ENCODE results near the gene DRC1.
A peak's percentile ranks its signal among the peaks of the same experiment; 100 is the strongest.

Gene DRC1

GRCh38 chr2:26487192-26487591 lies 85.5 kb downstream of the DRC1 start:
- Histone ChIP-seq H4K20me1 (no peaks in the 10 kb centered on the region; a peak in 1 of 22 replicates), H3K4me2 (peak overlapping the region in 7 of 11 experiments; percentile 5 to 42 (median 19); a peak in 11 of 22 replicates), H3K9me3 (replicated peaks in 1 of 11) (no peaks in the 10 kb centered on the region), H3K27me3 (no peaks in the 10 kb centered on the region), H3K9ac (no peak overlapping the region), H3K4me1 (peaks cover 0 to 18% (median 11%) of the 10 kb centered on the region in 10 experiments; a peak in 13 of 20 replicates), H3K36me3 (no peaks in the 10 kb centered on the region), H3K4me3 (no peak overlapping the region), H3K27ac (peak overlapping the region in 3 of 11 experiments; percentile 9 to 36 (median 13); a peak in 2 of 22 replicates)
- TF ChIP-seq Cebpa-rat (IDR thresholded peaks at IDR 0.05): no peak

GRCh38 chr2:26488463-26489212 lies 86.9 kb downstream of the DRC1 start:
- no peak for TF ChIP-seq Cebpa-rat (IDR thresholded peaks at IDR 0.05)
- peaks cover 2 to 27% (median 15%) of the 10 kb centered on the region in 10 experiments; a peak in 14 of 20 replicates for H3K4me1 ChIP-seq

GRCh38 chr2:26489213-26489850 lies 87.6 kb downstream of the DRC1 start:
- Histone ChIP-seq H3K4me2 (no peak overlapping the region), H3K27me3 (no peaks in the 10 kb centered on the region), H3K4me3 (no peak overlapping the region), H4K20me1 (no peaks in the 10 kb centered on the region), H3K36me3 (no peaks in the 10 kb centered on the region), H3K9ac (no peak overlapping the region), H3K27ac (no peak overlapping the region), H3K9me3 (replicated peaks in 1 of 11) (no peaks in the 10 kb centered on the region), H3K4me1 (peaks cover under 1 to 28% (median 14%) of the 10 kb centered on the region in 10 experiments; a peak in 14 of 20 replicates)
- TF ChIP-seq Cebpa-rat (IDR thresholded peaks at IDR 0.05): no peak

More at GRCh38 chr2:26488463-26489212, 86.9 kb downstream of the DRC1 start:
- Histone ChIP-seq H3K9ac (no peak overlapping the region), H3K4me3 (no peak overlapping the region), H4K20me1 (no peaks in the 10 kb centered on the region; a peak in 1 of 22 replicates), H3K27ac (no peak overlapping the region), H3K4me2 (no peak overlapping the region), H3K27me3 (no peaks in the 10 kb centered on the region), H3K9me3 (replicated peaks in 1 of 11) (no peaks in the 10 kb centered on the region), H3K36me3 (no peaks in the 10 kb centered on the region)

GRCh38 chr2:26491563-26492167 lies 89.9 kb downstream of the DRC1 start:
- H3K27me3 ChIP-seq: no peaks in the 10 kb centered on the region
- H3K9ac ChIP-seq: no peak overlapping the region
- no peak for TF ChIP-seq Cebpa-rat (IDR thresholded peaks at IDR 0.05)
- H4K20me1 ChIP-seq: no peaks in the 10 kb centered on the region
- no peak overlapping the region for H3K4me3 ChIP-seq
- H3K27ac ChIP-seq: no peak overlapping the region
- H3K4me2 ChIP-seq: no peak overlapping the region
- H3K4me1 ChIP-seq: peaks cover 0 to 26% (median 12%) of the 10 kb centered on the region in 10 experiments; a peak in 12 of 20 replicates
- no peaks in the 10 kb centered on the region for H3K9me3 ChIP-seq (replicated peaks in 1 of 11)
- H3K36me3 ChIP-seq: no peaks in the 10 kb centered on the region

- no peak overlapping the region for H3K4me3 ChIP-seq
- no peak overlapping the region for H3K9ac ChIP-seq
- peak overlapping the region in 3 of 11 experiments; percentile 2 to 37 (median 34); a peak in 3 of 22 replicates for H3K27ac ChIP-seq
- H3K4me2 ChIP-seq: peak overlapping the region in 5 of 11 experiments; percentile 4 to 65 (median 26); a peak in 4 of 22 replicates
- no peak for TF ChIP-seq Cebpa-rat (IDR thresholded peaks at IDR 0.05)
- H4K20me1 ChIP-seq: no peaks in the 10 kb centered on the region
- H3K27me3 ChIP-seq: no peaks in the 10 kb centered on the region
- H3K4me1 ChIP-seq: peaks cover 0 to 16% (median 9%) of the 10 kb centered on the region in 10 experiments; a peak in 12 of 20 replicates
- H3K36me3 ChIP-seq: no peaks in the 10 kb centered on the region
- H3K9me3 ChIP-seq (replicated peaks in 1 of 11): no peaks in the 10 kb centered on the region
These were observed 91.2 kb downstream of the DRC1 start for GRCh38 chr2:26492749-26493515.

- H3K4me3 ChIP-seq: no peak overlapping the region
These were observed 91.8 kb downstream of the DRC1 start for GRCh38 chr2:26493566-26493965.

GRCh38 chr2:26494199-26494598 lies 92.5 kb downstream of the DRC1 start:
- Histone ChIP-seq H3K4me3 (no peak overlapping the region), H3K27ac (no peak overlapping the region; a peak in 1 of 22 replicates), H3K4me1 (peaks cover 0 to 16% (median 9%) of the 10 kb centered on the region in 10 experiments; a peak in 12 of 20 replicates), H3K9ac (no peak overlapping the region), H3K27me3 (no peaks in the 10 kb centered on the region), H3K9me3 (replicated peaks in 1 of 11) (no peaks in the 10 kb centered on the region), H3K4me2 (peak overlapping the region in 7 of 11 experiments; percentile 13 to 65 (median 26); a peak in 9 of 22 replicates), H3K36me3 (no peaks in the 10 kb centered on the region), H4K20me1 (no peaks in the 10 kb centered on the region)
- no peak for TF ChIP-seq Cebpa-rat (IDR thresholded peaks at IDR 0.05)

More at GRCh38 chr2:26493566-26493965, 91.8 kb downstream of the DRC1 start:
- no peaks in the 10 kb centered on the region for H3K36me3 ChIP-seq
- no peaks in the 10 kb centered on the region for H3K27me3 ChIP-seq
- peaks cover 0 to 16% (median 9%) of the 10 kb centered on the region in 10 experiments; a peak in 12 of 20 replicates for H3K4me1 ChIP-seq
- peak overlapping the region in 2 of 11 experiments; percentile 2 to 34; a peak in 3 of 22 replicates for H3K27ac ChIP-seq
- TF ChIP-seq Cebpa-rat (IDR thresholded peaks at IDR 0.05): no peak
- no peaks in the 10 kb centered on the region for H4K20me1 ChIP-seq
- H3K9ac ChIP-seq: no peak overlapping the region
- H3K9me3 ChIP-seq (replicated peaks in 1 of 11): no peaks in the 10 kb centered on the region
- H3K4me2 ChIP-seq: peak overlapping the region in 9 of 11 experiments; percentile 1 to 65 (median 22); a peak in 10 of 22 replicates

- H3K4me1 ChIP-seq: peaks cover 0 to 16% (median 9%) of the 10 kb centered on the region in 10 experiments; a peak in 12 of 20 replicates
- no peak overlapping the region for H3K27ac ChIP-seq
- H3K27me3 ChIP-seq: no peaks in the 10 kb centered on the region
- no peak for TF ChIP-seq Cebpa-rat (IDR thresholded peaks at IDR 0.05)
- H3K9me3 ChIP-seq (replicated peaks in 1 of 11): no peaks in the 10 kb centered on the region
- no peak overlapping the region for H3K9ac ChIP-seq
- no peaks in the 10 kb centered on the region for H3K36me3 ChIP-seq
- no peaks in the 10 kb centered on the region for H4K20me1 ChIP-seq
- H3K4me3 ChIP-seq: no peak overlapping the region
- H3K4me2 ChIP-seq: no peak overlapping the region
These were observed 93.2 kb downstream of the DRC1 start for GRCh38 chr2:26494891-26495290.

All from BLaER1 treated with 17β-estradiol and CSF1 and Interleukin-3, amounts not matched to agents 10 nM and 100 nM (cell line).